ENCODE data around the gene DGKB.

DNA sequence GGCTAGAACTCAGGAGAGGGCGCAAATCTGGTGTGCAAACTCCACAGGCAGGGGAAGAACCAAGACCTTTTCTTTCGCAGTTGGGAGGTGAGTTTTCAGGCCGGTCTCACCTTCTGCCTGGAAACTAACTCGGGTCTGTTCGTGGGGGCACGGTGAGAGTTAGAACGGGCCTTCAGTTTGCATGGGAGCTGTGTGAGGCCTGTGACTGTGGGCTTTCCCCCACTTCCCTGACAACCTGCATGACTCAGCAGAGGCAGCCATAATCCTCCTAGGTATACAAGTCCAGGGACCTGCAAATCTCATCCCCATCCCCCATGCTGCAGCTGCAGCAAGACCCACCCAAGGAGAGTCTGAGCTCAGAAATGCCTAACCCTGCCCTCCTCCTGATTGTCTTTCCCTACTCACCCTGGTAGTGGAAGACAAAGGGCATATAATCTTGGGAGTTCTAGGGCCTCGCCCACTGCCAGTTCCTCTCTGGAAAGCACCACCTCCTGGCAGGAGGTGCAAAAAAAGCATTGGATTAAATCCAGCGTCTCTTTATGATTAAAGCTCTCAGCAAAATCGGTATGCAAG is 718.2 kb downstream of the DGKB start:
- TF ChIP-seq CTCF (IDR thresholded peaks at IDR 0.05): no peak
- no peak for TF ChIP-seq EP300 (IDR thresholded peaks at IDR 0.05)

Measured in sigmoid colon (tissue), 4 donors.